SU-DHL-6 (cell line): Measurements from ENCODE around the gene OXA1L.

Experiments
- CTCF ChIP-seq: fragments of 200-600 bp; sonication (generic); IDR thresholded peaks from one replicate; pipeline ENCODE4 v1.5.1; 2017; ENCODE audit warnings: antibody characterized with exemption, mild to moderate bottlenecking, low read length, moderate library complexity; ENCODE audit not compliant: insufficient read depth, poor library complexity, severe bottlenecking
- EZH2phosphoT487 ChIP-seq: fragments of 200-600 bp; sonication (generic), shearing (Covaris generic); conservative IDR thresholded peaks from 2 replicates; pipeline ENCODE4 v1.6.1; 2018; ENCODE audit warnings: mild to moderate bottlenecking, antibody characterized with exemption, low read length, moderate library complexity, mixed read lengths

GRCh38 chr14:22776215-22776614, 9.7 kb downstream of the OXA1L start:
- TF ChIP-seq CTCF (no peak), EZH2phosphoT487 (no peak)
